ENCODE data around the gene AP1S3.

Gene AP1S3

GRCh38 chr2:223786943-223787342, 50.4 kb downstream of the AP1S3 start:
- Histone ChIP-seq H3K36me3 (no peaks in the 10 kb centered on the region), H3K27me3 (no peaks in the 10 kb centered on the region), H3K4me1 (no peaks in the 10 kb centered on the region), H3K9me3 (no peaks in the 10 kb centered on the region), H3K27ac (no peak overlapping the region), H3K4me3 (no peak overlapping the region)
- DNase-seq, result no peak
- intact Hi-C loops (cut with DNase I; ENCODE audit: low total_unique reads), result no loop called here
- TF ChIP-seq, protein P1, sequence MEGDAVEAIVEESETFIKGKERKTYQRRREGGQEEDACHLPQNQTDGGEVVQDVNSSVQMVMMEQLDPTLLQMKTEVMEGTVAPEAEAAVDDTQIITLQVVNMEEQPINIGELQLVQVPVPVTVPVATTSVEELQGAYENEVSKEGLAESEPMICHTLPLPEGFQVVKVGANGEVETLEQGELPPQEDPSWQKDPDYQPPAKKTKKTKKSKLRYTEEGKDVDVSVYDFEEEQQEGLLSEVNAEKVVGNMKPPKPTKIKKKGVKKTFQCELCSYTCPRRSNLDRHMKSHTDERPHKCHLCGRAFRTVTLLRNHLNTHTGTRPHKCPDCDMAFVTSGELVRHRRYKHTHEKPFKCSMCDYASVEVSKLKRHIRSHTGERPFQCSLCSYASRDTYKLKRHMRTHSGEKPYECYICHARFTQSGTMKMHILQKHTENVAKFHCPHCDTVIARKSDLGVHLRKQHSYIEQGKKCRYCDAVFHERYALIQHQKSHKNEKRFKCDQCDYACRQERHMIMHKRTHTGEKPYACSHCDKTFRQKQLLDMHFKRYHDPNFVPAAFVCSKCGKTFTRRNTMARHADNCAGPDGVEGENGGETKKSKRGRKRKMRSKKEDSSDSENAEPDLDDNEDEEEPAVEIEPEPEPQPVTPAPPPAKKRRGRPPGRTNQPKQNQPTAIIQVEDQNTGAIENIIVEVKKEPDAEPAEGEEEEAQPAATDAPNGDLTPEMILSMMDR (IDR thresholded peaks at IDR 0.05), result no peak

DNA sequence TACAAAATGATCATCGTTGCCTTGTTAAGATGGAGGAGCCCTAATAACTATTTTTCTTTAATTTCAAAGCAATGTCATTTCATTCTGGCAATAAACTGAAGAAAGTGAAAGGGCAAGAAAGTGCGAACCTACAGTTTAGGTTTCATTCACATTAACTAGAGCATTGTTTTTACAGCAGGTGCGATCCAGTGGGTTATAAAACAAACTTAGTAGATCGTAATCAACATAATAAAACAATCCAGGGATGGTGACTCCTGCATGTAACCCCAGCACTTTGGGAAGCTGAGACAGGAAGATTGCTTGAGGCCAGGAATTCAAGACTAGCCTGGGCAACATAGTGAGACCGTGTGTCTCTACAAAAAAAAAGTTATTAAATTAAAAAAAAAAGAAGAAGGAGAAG, 51.1 kb downstream of the AP1S3 start:
- TF ChIP-seq, protein P1 (IDR thresholded peaks at IDR 0.05), result no peak
- no peaks in the 10 kb centered on the region for H3K27me3 ChIP-seq
- no peaks in the 10 kb centered on the region for H3K9me3 ChIP-seq
- no peak overlapping the region for H3K4me3 ChIP-seq
- intact Hi-C loops (cut with DNase I; ENCODE audit: low total_unique reads), result no loop called here
- no peaks in the 10 kb centered on the region for H3K36me3 ChIP-seq
- no peak for DNase-seq
- no peak overlapping the region for H3K27ac ChIP-seq
- H3K4me1 ChIP-seq, result no peaks in the 10 kb centered on the region

DNA sequence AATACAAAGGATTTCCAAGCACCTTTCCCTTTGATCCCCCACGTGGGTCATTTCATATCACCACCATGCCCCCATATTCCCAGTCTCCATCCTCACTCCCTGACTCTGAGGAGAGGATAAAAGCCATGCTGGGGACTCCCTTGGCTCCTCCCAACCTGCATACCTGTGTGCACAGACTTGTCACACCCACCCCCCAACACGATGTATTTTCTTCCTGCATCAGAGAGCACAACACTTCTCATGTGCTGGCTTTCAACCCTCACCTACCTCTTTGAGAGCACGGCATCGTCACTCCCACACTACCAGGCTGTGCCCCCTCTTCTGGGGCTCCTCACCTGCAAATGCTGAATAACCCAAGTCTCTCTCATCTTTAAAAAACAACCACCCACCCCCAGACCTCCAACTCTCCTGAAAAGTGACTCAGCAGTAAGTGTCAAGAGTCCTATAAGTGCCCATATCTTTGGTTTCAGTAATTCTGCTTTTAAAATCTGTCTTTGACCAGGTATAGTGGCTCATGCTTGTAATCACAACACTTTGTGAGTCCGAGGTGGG, 53.1 kb downstream of the AP1S3 start:
- H3K27ac ChIP-seq, result no peak overlapping the region
- intact Hi-C loops (cut with DNase I; ENCODE audit: low total_unique reads), result no loop called here
- no peak for DNase-seq

GRCh38 chr2:223782629-223783028, 54.8 kb downstream of the AP1S3 start:
- H3K27me3 ChIP-seq, result no peaks in the 10 kb centered on the region
- H3K4me3 ChIP-seq, result no peak overlapping the region
- TF ChIP-seq, protein P1 (IDR thresholded peaks at IDR 0.05), result no peak
- DNase-seq, result no peak
- intact Hi-C loops (cut with DNase I; ENCODE audit: low total_unique reads), result no loop called here
- no peak overlapping the region for H3K27ac ChIP-seq
- no peaks in the 10 kb centered on the region for H3K36me3 ChIP-seq
- no peaks in the 10 kb centered on the region for H3K9me3 ChIP-seq
- H3K4me1 ChIP-seq, result no peaks in the 10 kb centered on the region

More for the DNA sequence above, 53.1 kb downstream of the AP1S3 start:
- no peaks in the 10 kb centered on the region for H3K36me3 ChIP-seq
- H3K9me3 ChIP-seq, result no peaks in the 10 kb centered on the region
- H3K27me3 ChIP-seq, result no peaks in the 10 kb centered on the region
- TF ChIP-seq, protein P1 (IDR thresholded peaks at IDR 0.05), result no peak
- H3K4me1 ChIP-seq, result no peaks in the 10 kb centered on the region
- H3K4me3 ChIP-seq, result no peak overlapping the region

- DNase-seq, result no peak
- H3K9me3 ChIP-seq, result no peaks in the 10 kb centered on the region
- intact Hi-C loops (cut with DNase I; ENCODE audit: low total_unique reads), result no loop called here
- TF ChIP-seq, protein P1 (IDR thresholded peaks at IDR 0.05), result no peak
- H3K4me1 ChIP-seq, result no peaks in the 10 kb centered on the region
- H3K36me3 ChIP-seq, result no peaks in the 10 kb centered on the region
- no peaks in the 10 kb centered on the region for H3K27me3 ChIP-seq
- no peak overlapping the region for H3K4me3 ChIP-seq
- H3K27ac ChIP-seq, result no peak overlapping the region
Measured at GRCh38 chr2:223781560-223781959, 55.8 kb downstream of the AP1S3 start.

GRCh38 chr2:223779877-223780276, 57.5 kb downstream of the AP1S3 start:
- no peaks in the 10 kb centered on the region for H3K9me3 ChIP-seq
- H3K27me3 ChIP-seq, result no peaks in the 10 kb centered on the region
- peaks cover 0 to 4% (median 0%) of the 10 kb centered on the region in 3 donors for H3K36me3 ChIP-seq
- H3K27ac ChIP-seq, result no peak overlapping the region
- H3K4me3 ChIP-seq, result no peak overlapping the region
- TF ChIP-seq, protein P1 (IDR thresholded peaks at IDR 0.05), result no peak
- H3K4me1 ChIP-seq, result no peaks in the 10 kb centered on the region
- no peak for DNase-seq
- intact Hi-C loops (cut with DNase I; ENCODE audit: low total_unique reads), result no loop called here
